Putamen (tissue), 1 donor: ENCODE measurements around the gene SNAPC4.
"Not testable (repeated sequence)": the region's sequence is repeated elsewhere in the genome, so short reads cannot be mapped to it uniquely, and the experiment has no call there.

Source experiments
- DNase-seq: peaks from one replicate; pipeline ENCODE4 v3.0.0-alpha.2; 2016; ENCODE audit warnings: low spot score

SNAPC4 gene

GRCh38 chr9:136432591-136432990 is 32.6 kb upstream of the SNAPC4 start:
- DNase-seq = no peak

DNA sequence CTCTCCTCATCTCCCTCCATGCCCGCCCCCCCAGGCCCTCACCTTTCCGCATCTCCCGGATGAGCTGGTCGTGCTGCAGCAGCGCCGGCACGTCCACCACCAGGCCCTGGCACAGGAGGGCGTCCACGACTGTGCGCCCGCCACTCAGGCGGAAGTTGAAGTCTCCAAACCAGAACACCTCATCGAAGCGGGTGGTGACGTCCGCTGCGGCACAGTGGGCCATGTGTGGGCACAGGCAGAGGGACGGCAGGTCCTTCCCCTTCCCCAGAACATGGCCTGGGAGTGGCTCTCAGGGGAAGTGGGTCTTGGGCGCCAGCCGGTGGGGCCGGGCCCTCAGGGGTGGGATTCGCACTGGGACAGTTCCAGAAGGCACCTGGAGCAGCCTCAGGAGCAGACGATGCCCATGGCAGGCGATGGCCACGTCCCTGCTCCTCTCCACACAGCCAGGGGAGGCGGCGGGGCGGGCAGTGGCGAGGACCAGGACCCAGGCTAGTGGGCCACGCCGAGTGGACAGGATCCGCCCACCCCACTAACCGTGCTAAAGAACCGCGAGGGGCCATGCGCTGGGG is 31.9 kb upstream of the SNAPC4 start:
- DNase-seq = no peak

- no peak for DNase-seq
Measured at GRCh38 chr9:136430588-136431234, 30.7 kb upstream of the SNAPC4 start.

GRCh38 chr9:136429683-136430491 is 29.9 kb upstream of the SNAPC4 start:
- no peak for DNase-seq

DNA sequence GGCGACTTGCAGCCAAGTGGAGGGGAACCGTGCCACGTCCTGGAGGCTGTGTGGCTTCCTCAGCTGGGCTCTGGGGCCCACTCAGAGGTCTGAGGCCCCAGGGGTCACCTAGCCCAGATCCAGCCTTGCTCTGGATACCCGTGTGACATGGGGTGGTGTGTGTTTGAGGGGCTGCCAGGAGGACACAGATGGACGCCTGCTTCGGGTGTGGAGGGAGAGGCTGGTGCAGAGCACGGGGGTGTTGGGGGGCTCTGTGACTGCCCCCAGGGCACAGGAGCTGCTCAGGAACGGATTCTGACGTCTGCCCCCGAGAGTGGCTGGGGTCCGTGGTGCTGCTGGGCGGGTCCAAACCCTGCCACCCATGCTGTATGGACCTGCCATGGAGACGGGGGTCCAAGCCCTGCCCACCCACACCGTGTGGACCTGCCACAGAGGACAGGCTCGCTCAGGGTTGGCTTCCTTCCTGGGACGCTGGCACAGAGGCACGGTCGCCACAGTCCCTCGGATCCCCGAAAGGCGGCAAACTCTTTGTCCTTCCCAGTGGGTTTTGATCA is 29.2 kb upstream of the SNAPC4 start:
- no peak for DNase-seq

DNA sequence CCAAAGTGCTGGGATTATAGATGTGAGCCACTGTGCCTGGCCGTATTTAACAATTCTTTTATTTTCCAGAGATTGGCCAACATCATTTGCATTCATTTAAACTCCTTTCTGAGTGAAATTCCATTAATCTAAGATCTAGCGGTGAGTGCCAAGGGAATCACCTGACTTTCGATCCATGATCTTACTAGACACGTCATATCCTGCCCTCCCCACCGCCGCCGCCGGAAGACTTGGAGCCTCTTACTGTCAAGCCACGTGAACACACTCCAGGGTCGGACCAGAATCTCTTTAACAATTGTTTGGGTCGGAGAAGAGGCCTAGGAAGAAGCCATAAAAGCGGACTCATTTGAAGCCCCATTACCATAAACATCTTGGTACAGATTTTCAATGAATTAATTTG is 26.8 kb upstream of the SNAPC4 start:
- DNase-seq = no peak

GRCh38 chr9:136425367-136425766 is 25.4 kb upstream of the SNAPC4 start:
- DNase-seq = not testable (repeated sequence)

- DNase-seq = no peak
Measured at GRCh38 chr9:136424750-136425362, 24.9 kb upstream of the SNAPC4 start.

DNA sequence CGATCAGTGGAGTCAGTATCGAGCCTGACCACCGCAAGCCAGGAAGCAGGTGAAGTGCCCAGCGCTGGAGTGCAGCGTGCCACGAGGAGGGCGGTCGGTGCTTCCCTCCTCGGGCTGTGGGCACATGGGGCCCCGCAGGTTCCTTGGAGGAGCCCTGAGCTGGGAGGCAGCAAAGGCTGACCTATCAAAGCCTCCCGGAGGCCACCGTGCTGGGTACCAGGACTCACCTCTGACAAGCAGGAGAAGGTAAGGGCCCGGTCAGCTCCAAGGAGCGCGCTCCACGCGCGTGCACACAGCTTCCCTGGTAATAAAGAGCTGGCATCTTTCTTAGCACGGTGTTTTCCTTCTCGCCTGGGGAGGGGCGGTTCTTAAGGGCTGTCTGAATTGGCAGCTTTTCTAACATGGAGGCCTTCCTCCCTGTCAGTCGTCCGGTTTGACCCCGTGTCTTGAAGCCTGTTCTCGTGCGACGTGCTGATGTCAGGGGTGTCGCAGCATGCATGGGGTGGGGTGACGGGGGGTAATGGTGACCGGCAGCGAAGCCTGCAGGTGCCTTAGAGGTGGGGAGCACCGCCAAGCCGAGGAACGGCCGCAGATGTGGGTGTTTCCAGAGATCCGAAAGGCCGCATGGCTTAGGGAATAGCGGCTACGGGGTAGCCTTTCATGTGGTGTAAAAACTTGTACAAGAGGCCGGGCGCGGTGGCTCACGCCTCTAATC is 23.6 kb upstream of the SNAPC4 start:
- no peak for DNase-seq

DNA sequence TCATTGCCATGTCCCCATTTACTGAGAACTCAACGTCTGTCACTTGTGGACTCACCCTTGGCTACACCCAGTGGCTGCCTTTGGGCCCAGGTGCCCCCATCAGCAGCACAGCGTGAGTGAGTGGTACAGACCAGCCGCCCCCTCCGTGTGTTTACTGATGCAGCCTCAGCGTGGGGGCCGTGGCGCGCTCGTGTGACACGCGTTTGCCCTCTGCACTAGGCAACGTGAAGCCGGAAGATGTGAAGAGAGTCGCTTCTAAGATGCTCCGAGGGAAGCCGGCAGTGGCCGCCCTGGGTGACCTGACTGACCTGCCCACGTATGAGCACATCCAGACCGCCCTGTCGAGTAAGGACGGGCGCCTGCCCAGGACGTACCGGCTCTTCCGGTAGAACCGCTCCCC is 22.9 kb upstream of the SNAPC4 start:
- no peak for DNase-seq

GRCh38 chr9:136421791-136422190 is 21.8 kb upstream of the SNAPC4 start:
- no peak for DNase-seq

GRCh38 chr9:136419092-136419420 is 19.1 kb upstream of the SNAPC4 start:
- no peak for DNase-seq

DNA sequence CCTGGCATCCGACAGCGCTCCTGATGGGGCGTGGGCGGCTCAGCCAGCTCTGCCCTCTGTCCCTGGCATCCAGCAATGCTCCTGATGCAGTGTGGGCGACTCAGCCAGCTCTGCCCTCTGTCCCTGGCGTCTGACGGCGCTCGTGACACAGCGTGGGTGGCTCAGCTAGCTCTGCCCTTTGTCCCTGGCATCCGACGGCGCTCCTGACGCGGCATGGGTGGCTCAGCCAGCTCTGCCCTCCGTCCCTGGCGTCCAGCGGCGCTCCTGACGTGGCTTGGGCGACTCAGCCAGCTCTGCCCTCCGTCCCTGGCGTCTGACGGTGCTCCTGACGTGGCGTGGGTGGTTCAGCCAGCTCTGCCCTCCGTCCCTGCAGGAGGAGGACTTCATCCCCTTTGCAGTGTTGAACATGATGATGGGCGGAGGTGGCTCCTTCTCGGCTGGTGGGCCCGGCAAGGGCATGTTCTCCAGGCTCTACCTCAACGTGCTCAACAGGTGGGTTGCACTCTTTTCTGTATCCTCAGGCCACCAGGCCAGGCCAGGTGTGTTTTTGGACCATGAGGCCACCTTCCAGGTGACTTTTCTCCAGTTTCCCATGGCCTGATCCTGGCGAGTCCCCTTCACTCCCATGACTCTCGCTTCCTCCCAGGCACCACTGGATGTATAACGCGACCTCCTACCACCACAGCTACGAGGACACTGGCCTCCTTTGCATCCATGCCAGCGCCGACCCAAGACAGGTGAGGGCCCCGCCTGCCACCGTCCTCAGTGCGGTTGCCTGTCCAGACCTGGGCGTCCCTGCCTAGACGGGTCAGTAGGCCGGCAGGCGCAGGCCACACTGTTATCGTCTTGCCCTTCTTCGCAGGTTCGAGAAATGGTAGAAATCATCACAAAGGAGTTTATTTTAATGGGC is 18.5 kb upstream of the SNAPC4 start:
- no peak for DNase-seq

GRCh38 chr9:136416914-136417313 is 16.9 kb upstream of the SNAPC4 start:
- DNase-seq = no peak

- DNase-seq = no peak
Measured at GRCh38 chr9:136416427-136416826, 16.5 kb upstream of the SNAPC4 start.

DNA sequence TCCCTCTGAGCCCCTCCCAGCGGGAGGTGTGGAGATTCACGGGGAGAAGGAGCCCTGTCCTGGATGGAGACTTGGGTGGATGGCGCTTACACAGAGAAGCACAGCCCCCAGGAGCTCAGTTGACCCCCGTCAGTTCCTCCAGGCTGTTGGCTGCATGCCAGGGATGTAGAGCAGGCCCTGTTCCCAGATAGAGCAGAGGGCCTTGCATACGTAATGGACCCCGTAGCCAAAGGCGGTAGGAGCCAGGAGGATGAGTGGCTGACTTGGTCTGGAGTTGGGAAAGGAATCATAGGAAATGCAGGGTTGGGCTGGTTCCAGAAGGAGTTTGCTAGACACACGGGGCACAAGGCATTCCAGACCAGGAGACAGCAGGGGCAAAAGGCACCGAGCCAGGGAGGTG is 13.0 kb upstream of the SNAPC4 start:
- no peak for DNase-seq

DNA sequence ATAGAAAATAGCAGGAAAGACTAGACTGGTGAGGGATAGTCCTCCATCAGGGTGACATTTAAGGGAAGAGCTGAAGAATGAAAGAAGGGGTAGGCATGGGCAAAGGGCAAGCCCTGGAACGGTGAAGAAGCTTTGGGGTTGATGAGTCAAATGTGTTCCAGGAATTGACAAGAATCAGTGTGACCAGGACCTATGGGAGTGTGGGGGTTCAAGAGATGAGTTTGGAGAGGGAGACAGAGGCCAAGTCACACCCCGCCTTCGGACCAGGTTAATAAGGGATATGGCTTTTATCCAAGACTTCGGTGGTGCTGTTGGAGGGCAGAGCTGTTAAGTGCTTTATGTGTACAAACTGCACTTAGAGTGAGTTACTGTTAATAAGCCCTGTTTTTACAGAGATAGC is 11.4 kb upstream of the SNAPC4 start:
- DNase-seq = no peak

- peak; percentile 89 for DNase-seq
Measured at GRCh38 chr9:136410500-136411287, 10.7 kb upstream of the SNAPC4 start, which contains the start of the genes ENTR1 and PMPCA. ENTR1 (minus strand) TSS chr9:136410614; CDS start chr9:136410397, 217 bp downstream. PMPCA (plus strand) TSS chr9:136410658; CDS start chr9:136410669, 11 bp downstream.

DNA sequence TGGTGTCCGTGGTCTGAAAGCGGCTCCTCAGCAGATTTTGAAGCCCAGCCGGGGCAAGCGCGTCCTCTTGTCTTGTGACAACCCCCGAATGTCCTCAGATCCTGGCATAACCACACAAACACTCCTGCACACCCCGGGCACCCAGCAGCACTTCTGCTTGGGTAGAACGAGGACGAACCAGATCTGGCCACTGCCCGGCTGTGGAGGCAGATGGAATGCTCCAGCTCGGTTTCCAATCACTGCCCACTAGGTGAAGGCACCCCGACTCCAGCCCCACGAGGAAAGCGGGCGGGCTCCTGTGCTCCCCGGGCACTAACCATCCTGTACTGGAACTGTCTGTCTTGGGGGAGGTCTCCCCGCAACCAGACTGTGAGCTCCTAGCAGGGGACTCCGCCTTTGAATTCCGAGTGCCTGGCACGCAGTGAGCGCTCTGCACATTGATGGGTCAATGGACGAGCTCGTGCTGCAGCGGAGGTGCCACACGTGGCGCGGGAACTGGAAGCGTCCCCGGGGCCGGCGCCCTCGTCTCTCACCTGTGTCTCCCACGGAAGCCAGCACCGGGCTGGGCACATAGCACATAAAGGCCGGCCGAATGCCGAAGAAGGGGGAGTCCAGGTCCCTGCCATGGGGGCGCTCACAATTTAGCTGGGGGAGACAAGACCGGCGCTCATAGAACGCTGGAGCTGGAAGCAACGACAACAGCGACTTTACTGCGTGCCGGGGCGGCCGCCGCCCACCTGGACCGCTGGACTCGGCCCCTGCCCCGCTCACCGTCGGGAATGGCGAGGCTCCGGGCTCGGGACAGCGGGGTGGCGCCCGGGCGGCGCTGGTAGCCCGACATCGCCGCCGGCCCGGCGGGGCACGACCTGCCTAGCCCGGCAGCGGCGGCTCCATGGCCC is 9.8 kb upstream of the SNAPC4 start:
- DNase-seq = no peak
